HG03558 (cell line): Measurements from ENCODE around the gene MCM3.
A peak's percentile ranks its signal among the peaks of the same experiment; 100 is the strongest.

ENCODE experiments used
- ATAC-seq: cut with Tn5 transposase; IDR thresholded peaks from one replicate; pipeline ENCODE4 v1.9.1; 2021; ENCODE audit warnings: moderate number of reproducible peaks; ENCODE audit not compliant: unreplicated experiment; ENCODE audit errors: extremely low read depth

The MCM3 gene

GRCh38 chr6:52304983-52305390 is 20.4 kb upstream of the MCM3 start:
- ATAC-seq, result no peak

- ATAC-seq, result no peak
These were observed 18.6 kb upstream of the MCM3 start for GRCh38 chr6:52303178-52303577.

- no peak for ATAC-seq
These were observed 16.8 kb upstream of the MCM3 start for GRCh38 chr6:52301326-52301725.

- no peak for ATAC-seq
These were observed 16.0 kb upstream of the MCM3 start for GRCh38 chr6:52300489-52300931.

- no peak for ATAC-seq
These were observed 15.1 kb upstream of the MCM3 start for GRCh38 chr6:52299653-52300052.

- ATAC-seq, result no peak
These were observed 12.9 kb upstream of the MCM3 start for GRCh38 chr6:52297433-52297832.

- ATAC-seq, result no peak
These were observed 8.5 kb upstream of the MCM3 start for GRCh38 chr6:52293067-52293466.

- ATAC-seq, result no peak
These were observed 4.3 kb upstream of the MCM3 start for GRCh38 chr6:52288841-52289240.

- no peak for ATAC-seq
These were observed 3.7 kb upstream of the MCM3 start for GRCh38 chr6:52288216-52288615.

GRCh38 chr6:52286798-52287432 is 2.4 kb upstream of the MCM3 start:
- no peak for ATAC-seq

- no peak for ATAC-seq
These were observed 881 bp upstream of the MCM3 start for GRCh38 chr6:52285177-52286068.

GRCh38 chr6:52284131-52284459 is 447 bp downstream of the MCM3 start:
- ATAC-seq, result no peak

- ATAC-seq, result no peak
These were observed 1.4 kb downstream of the MCM3 start for GRCh38 chr6:52283111-52283510.

GRCh38 chr6:52276130-52276529 is 8.4 kb downstream of the MCM3 start:
- ATAC-seq, result no peak

- no peak for ATAC-seq
These were observed 12.6 kb downstream of the MCM3 start for GRCh38 chr6:52271852-52272460.

GRCh38 chr6:52263709-52264540 is 20.6 kb downstream of the MCM3 start:
- ATAC-seq, result peak; percentile 77

GRCh38 chr6:52262620-52263344 is 21.8 kb downstream of the MCM3 start:
- no peak for ATAC-seq

GRCh38 chr6:52261229-52261628 is 23.3 kb downstream of the MCM3 start:
- ATAC-seq, result no peak

GRCh38 chr6:52260634-52261033 is 23.9 kb downstream of the MCM3 start:
- ATAC-seq, result no peak

GRCh38 chr6:52255434-52255833 is 29.1 kb downstream of the MCM3 start:
- no peak for ATAC-seq
